GM18907 (cell line): ENCODE results near the gene SLAMF7.
A peak's percentile ranks its signal among the peaks of the same experiment; 100 is the strongest.
"Not testable (repeated sequence)": the region's sequence is repeated elsewhere in the genome, so short reads cannot be mapped to it uniquely, and the experiment has no call there.

Source experiments
- ATAC-seq: cut with Tn5 transposase; IDR thresholded peaks from one replicate; pipeline ENCODE4 v1.9.1; 2021; ENCODE audit warnings: mild to moderate bottlenecking, moderate library complexity; ENCODE audit not compliant: unreplicated experiment

The SLAMF7 gene

GRCh38 chr1:160772331-160772730 lies 33.3 kb downstream of the SLAMF7 start:
- ATAC-seq = no peak

DNA sequence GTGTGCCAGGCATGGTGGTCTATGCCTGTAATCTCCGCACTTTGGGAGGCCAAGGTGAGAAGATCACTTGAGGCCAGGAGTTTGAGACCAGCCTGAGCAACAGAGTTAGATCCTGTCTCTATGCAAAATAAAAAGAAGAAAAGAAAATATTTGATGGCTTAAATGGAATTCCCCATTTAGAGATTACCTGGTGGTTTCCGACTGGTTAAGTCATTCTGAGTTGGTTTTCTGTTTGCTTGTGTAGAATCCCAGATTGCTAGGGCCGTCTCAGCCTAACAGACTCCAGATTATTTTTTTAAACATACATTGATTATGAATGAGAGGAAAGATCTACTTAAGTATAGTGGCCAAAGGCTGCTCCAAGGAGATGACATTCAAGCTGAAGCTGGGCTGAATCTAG lies 34.0 kb downstream of the SLAMF7 start:
- no peak for ATAC-seq

DNA sequence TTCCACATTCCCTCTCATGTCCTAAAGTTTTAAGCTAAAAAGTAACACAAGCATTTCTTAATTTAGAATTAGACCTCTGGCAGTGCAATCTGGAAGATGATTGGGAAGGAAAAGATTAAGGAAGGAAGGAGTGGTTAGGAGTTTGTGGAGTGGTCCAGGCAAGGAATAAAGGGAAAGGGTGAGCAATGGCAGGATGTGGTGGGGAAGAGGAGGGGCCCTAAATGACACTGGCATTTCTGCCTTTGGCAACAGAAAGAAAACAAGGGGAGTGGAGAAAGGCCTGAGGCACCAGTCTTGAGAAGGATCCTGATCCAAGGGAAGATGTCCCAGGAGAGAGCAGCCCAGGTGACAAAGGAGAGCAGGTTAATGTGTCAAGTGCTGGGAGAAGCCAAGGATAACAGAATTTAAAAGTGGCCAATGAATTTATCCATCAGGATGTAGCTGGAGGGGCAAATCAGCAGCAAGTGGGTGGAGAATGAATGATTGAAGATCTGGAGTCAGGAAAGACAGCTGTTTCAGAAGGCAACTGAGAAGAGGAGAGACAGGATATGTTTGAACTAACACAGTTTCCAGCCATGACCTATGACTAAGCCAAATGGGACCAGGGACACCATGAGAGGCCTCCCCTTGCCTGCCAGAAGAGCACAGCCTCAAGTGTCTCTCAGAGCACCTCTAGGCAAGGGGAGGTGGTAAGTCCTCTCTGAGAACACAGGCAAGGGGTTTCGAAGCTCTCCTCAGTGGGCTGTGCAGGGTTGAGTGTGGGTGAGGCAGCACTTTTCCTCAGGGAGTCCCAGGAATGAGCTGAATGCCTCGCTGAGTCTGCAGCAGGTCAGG lies 36.1 kb downstream of the SLAMF7 start:
- no peak for ATAC-seq

DNA sequence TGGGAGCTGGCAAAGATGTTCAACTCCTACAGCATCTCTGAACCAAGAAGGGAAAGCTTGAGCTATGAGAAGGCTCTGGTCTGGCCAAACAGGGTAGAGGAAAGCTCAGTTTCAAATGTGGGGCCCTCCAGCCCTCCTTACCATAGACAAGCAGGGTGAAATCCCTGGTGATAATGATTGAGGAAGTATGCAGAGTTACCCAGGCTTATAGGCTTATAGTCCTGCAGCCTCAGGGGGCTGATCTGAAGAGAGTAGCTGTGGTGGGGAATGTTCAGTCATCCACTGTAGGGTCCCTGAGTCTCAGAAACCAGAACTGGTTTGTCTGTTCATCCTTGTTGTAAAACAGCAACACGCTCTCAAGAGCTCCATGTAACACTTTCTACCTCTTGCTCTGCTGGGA lies 37.1 kb downstream of the SLAMF7 start:
- no peak for ATAC-seq

DNA sequence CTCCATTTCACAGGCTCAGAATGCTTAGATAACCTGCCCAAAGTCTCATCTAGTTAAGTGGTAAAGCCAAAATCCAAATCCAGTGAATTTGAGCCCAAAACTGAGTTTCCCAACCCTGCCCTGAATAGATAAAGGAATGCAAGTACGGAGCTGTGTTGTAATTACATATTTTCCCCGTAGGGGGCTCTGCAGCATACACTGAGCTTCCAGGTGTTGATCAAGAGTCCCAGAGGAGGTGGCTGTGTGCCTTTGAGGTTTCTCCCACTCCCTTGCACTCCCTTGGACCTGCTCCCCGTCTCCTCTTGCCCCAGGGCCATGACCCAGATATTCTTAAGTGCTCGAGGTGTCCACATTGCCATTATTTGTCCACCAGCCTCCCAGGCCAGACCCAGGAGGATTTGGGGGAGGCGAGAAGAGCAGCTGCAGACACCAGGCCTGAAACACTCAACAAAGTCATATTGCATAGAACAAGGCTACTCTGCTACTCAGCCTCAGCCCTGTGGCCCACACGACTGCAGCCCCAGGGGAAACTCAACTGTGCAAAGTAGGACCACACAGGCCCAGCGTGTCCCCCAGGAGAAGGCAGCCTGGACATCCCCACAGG lies 38.5 kb downstream of the SLAMF7 start:
- no peak for ATAC-seq

GRCh38 chr1:160778976-160779375 lies 39.9 kb downstream of the SLAMF7 start:
- no peak for ATAC-seq

GRCh38 chr1:160779626-160780397 lies 40.8 kb downstream of the SLAMF7 start:
- ATAC-seq = no peak

DNA sequence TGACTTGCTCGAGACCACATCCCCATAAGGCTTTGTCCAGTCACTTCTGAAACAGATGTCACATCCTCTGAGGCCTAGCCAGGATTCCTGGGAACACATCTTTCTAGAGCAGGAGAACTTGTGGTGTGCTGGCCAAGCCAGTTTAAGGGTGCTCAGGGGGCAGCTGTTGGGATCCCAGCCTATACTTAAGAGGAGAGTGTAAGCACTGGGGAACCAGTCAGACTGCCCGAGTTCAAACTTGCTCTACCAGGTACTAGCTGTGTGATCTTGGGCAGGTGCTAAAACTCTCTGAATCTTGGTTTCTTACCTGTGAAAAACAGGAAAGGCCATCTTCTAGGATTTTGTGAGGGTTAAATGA lies 41.3 kb downstream of the SLAMF7 start:
- no peak for ATAC-seq

DNA sequence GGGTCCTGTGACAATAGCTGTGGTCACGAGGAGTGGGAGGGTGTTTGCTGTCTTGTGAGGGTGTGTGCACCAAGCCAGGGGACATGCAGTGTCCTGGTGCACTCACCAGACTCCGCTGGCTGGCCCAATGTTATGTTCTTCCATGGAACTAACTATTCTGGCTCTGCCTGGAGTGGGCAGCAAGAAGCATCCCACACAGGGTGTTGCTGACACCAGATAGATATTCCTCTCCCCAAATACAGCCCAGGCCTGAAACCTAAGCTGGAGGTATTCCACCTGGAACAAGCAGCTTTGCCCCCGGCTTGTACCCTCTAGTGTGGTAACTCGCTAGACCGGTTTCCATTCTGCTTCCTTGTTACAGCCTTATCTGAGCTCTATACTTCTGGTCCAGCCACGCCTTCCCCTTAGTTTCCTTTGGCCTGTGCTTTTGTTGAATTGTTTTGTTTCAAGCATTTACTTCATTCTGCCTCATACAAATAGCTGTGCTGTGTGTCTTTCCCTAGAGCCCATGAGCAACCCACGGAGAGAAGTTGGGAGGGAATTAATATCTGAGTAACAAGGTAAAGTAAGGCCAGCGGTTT lies 42.2 kb downstream of the SLAMF7 start:
- no peak for ATAC-seq

DNA sequence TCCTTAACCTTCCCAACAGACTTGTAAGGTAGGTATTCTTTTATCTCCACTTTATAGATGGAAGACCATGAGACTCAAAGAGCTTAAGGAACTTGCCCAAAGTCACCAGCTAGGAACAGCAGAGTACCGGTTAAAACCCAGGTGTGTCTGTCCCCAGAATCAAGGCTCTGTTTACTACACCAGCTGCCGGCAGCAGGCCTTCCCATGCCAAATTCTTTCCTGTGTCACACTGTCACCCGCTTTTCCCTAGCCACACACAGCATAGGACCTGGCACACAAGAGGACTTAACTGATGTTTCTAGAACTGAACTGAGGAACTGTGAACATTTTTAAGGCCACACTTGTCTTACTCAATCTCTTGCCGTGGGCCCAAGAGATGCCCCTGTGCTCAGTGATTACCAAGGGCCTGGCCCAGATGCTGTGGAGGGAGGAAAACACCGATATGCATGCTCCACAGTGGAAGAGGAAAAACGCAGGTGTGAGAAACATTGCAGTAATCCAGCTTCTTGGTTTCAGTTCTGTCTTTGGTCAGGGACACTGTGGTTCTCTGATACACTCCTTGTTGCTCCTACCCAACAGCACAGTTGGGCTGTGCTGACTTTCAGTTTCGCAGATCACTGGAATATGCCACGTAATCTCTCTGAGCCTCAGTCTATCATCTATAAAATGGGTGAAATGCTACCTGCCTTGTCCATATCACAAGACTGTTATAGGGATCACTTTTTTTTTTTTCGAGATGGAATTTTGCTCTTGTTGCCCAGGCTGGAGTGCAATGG lies 43.1 kb downstream of the SLAMF7 start:
- peak; percentile 79 for ATAC-seq

DNA sequence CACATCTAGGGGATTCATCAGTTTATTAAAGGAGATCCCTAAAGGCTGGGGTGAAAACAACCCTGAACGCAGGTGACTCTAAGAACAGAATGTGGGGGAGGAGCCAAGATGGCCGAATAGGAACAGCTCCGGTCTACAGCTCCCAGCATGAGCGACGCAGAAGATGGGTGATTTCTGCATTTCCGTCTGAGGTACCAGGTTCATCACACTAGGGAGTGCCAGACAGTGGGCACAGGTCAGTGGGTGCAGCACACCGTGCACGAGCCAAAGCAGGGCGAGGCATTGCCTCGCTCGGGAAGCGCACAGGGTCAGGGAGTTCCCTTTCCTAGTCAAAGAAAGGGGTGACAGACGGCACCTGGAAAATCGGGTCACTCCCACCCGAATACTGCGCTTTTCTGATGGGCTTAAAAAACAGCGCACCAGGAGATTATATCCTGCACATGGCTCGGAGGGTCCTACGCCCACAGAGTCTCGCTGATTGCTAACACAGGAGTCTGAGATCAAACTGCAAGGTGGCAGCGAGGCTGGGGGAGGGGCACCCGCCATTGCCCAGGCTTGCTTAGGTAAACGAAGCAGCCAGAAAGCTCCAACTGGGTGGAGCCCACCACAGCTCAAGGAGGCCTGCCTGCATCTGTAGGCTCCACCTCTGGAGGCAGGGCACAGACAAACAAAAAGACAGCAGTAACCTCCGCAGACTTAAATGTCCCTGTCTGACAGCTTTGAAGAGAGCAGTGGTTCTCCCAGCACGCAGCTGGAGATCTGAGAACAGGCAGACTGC lies 44.1 kb downstream of the SLAMF7 start:
- not testable (repeated sequence) for ATAC-seq

GRCh38 chr1:160789051-160789701 lies 50.1 kb downstream of the SLAMF7 start:
- no peak for ATAC-seq

DNA sequence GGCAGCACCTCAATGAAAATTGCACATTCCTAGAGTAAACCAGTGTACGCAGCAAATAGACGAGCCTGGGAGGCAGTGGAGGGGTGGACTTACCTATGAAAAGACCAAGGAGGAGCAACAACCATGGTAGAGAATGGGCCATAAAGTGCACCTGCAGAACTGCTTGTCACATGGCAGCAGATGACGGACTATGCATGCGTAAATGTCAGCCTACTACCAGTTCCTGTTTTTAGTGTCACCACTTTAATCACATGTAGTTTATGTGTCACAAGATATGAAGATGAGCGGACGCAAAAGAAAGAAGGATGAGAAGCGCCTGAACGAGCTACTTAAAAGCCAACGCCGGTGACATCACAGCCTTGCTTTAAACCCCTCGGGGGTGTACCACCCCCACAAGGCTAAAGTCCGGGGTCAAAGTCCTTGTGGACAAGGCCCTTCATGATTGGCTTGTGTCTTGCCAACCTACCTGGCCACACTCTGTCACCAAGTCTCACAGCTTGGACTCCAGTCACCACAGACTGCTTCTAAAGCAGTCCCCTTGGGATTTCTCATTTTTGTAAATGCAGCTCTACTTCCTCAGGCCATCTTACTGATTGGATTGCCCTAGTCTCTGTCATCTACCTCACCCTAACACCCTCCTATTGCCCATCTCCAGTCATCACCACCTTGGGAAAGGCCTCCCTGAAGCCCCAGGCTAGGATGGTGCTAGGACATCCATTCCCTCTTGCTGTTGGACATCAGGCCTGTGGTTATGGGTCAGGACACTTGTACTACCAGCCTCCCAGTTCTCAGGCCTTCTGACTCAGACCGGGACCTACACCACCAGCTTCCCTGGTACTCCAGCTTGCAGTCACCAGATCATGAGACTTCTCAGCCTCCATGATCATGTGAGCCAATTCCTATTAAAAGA lies 50.9 kb downstream of the SLAMF7 start:
- ATAC-seq = peak; percentile 89

GRCh38 chr1:160794376-160794775 lies 55.3 kb downstream of the SLAMF7 start:
- ATAC-seq = no peak

GRCh38 chr1:160795951-160796383 lies 56.9 kb downstream of the SLAMF7 start, which contains the start of gene LY9:
LY9 (plus strand) TSS chr1:160796174; CDS start chr1:160796188, 14 bp downstream.
- peak; percentile 77 for ATAC-seq

- ATAC-seq = no peak
Observed at GRCh38 chr1:160797271-160797709, 58.2 kb downstream of the SLAMF7 start.

DNA sequence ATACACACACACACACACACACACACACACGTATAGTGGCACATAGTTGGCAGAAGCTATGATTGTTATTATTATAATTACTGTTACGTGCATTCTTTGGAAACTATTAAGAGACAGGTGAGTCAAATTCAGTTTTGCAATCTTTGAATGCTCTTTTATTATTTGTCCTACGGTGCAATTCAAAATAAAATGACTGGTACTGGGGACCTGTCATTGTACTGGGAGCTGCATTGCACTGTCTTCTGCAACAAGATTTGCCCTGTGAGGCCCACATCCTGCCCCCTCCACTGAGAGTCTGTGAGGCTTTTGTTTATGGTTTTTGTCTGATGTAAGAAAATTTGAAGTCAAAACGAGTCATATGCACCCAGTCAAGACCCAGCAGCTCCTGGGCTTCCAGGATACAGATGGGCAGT lies 58.8 kb downstream of the SLAMF7 start:
- no peak for ATAC-seq

GRCh38 chr1:160798439-160798838 lies 59.4 kb downstream of the SLAMF7 start:
- no peak for ATAC-seq
